ENCODE data around the gene GPC1. TPM values are rescaled to one million over a fixed set of nuclear protein-coding genes. Genes with fewer than 3 reads are reported as not detected.

GPC1 gene
- total and polyA plus RNA-seq, 2 of the 13 experiments (the other 11 are each of a cell fraction or from before 2014, with no cell fraction given) = 4.0 to 5.5 TPM

- TF ChIP-seq HNF1B (CRISPR knock-in tag; IDR thresholded peaks at IDR 0.05) = peak; percentile 79
- 0 out of 2 replicates have a peak, but pooled peaks have one; percentile 51 for TF ChIP-seq KMT2A (CRISPR knock-in tag; IDR thresholded peaks at IDR 0.05)
- TF ChIP-seq ERF (CRISPR knock-in tag; IDR thresholded peaks at IDR 0.05) = peak; percentile 73; the same call in 1 of the 2 replicates
- 0 out of 2 replicates have a peak, but pooled peaks have one; percentile 59 for TF ChIP-seq ZNF614 (CRISPR knock-in tag; IDR thresholded peaks at IDR 0.05; ENCODE audit: borderline replicate concordance)
- TF ChIP-seq BCL6 (CRISPR knock-in tag; IDR thresholded peaks at IDR 0.05) = 0 out of 2 replicates have a peak, but pooled peaks have one; percentile 23
- peak; percentile 67 for TF ChIP-seq PATZ1 (CRISPR knock-in tag; IDR thresholded peaks at IDR 0.05)
- peak; percentile 40; the same call in 1 of the 2 replicates for TF ChIP-seq ZFP90 (CRISPR knock-in tag; IDR thresholded peaks at IDR 0.05; ENCODE audit: borderline replicate concordance)
- TF ChIP-seq BHLHE40 (IDR thresholded peaks at IDR 0.05; ENCODE audit: low read length) = no peak
- peak; percentile 68; the same call in 1 of the 2 replicates for TF ChIP-seq ZNF598 (CRISPR knock-in tag; IDR thresholded peaks at IDR 0.05; ENCODE audit: borderline replicate concordance)
- TF ChIP-seq KDM6A (CRISPR knock-in tag; IDR thresholded peaks at IDR 0.05; ENCODE audit: low read depth) = no peak
- 0 out of 2 replicates have a peak, but pooled peaks have one; percentile 14 for TF ChIP-seq AHR (CRISPR knock-in tag; IDR thresholded peaks at IDR 0.05)
- TF ChIP-seq ZMAT3 (CRISPR knock-in tag; conservative IDR thresholded peaks at IDR 0.05) = 0 out of 2 replicates have a peak, but pooled peaks have one; percentile 53
- peak; percentile 45; the same call in 1 of the 2 replicates for TF ChIP-seq ZSCAN25 (CRISPR knock-in tag; IDR thresholded peaks at IDR 0.05)
- no peak for TF ChIP-seq NR2F6 (IDR thresholded peaks at IDR 0.05)
- peak; percentile 38; the same call in 1 of the 2 replicates for TF ChIP-seq NR2F6 (CRISPR knock-in tag; IDR thresholded peaks at IDR 0.05)
- TF ChIP-seq ZNF737 (CRISPR knock-in tag; IDR thresholded peaks at IDR 0.05; ENCODE audit: borderline replicate concordance) = no peak
- TF ChIP-seq ZNF34 (CRISPR knock-in tag; IDR thresholded peaks at IDR 0.05; ENCODE audit: borderline replicate concordance) = 0 out of 2 replicates have a peak, but pooled peaks have one; percentile 3
- no peak for TF ChIP-seq KDM1A (CRISPR knock-in tag; IDR thresholded peaks at IDR 0.05)
- no peak for TF ChIP-seq ZNF530 (CRISPR knock-in tag; IDR thresholded peaks at IDR 0.05; ENCODE audit: low read depth)
- no peak for TF ChIP-seq ZNF563 (CRISPR knock-in tag; IDR thresholded peaks at IDR 0.05)
- peak; percentile 66; the same call in 1 of the 2 replicates for TF ChIP-seq EZH2 (conservative IDR thresholded peaks at IDR 0.05; ENCODE audit: low read depth, low read length)
- TF ChIP-seq ZMYM3 (CRISPR knock-in tag; IDR thresholded peaks at IDR 0.05) = no peak
- peak; percentile 68; the same call in 1 of the 2 replicates for TF ChIP-seq MTF2 (CRISPR knock-in tag; IDR thresholded peaks at IDR 0.05; ENCODE audit: borderline replicate concordance)
- peak; percentile 53; the same call in 1 of the 2 replicates for TF ChIP-seq ZNF331 (CRISPR knock-in tag; IDR thresholded peaks at IDR 0.05)
- TF ChIP-seq ZNF253 (CRISPR knock-in tag; IDR thresholded peaks at IDR 0.05; ENCODE audit: borderline replicate concordance) = 0 out of 2 replicates have a peak, but pooled peaks have one; percentile 34
- TF ChIP-seq ZNF180 (CRISPR knock-in tag; IDR thresholded peaks at IDR 0.05; ENCODE audit: borderline replicate concordance, low read depth) = no peak
- TF ChIP-seq NFKB2 (CRISPR knock-in tag; IDR thresholded peaks at IDR 0.05; ENCODE audit: borderline replicate concordance) = peak; percentile 81; the same call in 1 of the 2 replicates
- TF ChIP-seq MYC (CRISPR knock-in tag; IDR thresholded peaks at IDR 0.05; ENCODE audit: borderline replicate concordance) = 0 out of 2 replicates have a peak, but pooled peaks have one; percentile 35
These were observed 2.7 kb downstream of the GPC1 start (continued) for GRCh38 chr2:240437861-240438809.
